ENCODE results near the gene B4GALNT3. TPM values are rescaled to one million over a fixed set of nuclear protein-coding genes. Genes with fewer than 3 reads are reported as not detected.

B4GALNT3 gene
- total RNA-seq, 2 donors from 2014 or later = 1.6 to 1.7 TPM

GRCh38 chr12:563787-564298 lies 104.1 kb downstream of the B4GALNT3 start:
- ATAC-seq = peak; percentile 20
- Mint-ChIP-seq H3K27ac (peak overlapping the region; percentile 92), H3K27me3 (no peaks in the 10 kb centered on the region), H3K4me3 (peak overlapping the region; percentile 88), H3K4me1 (peaks cover 63% of the 10 kb centered on the region), H3K36me3 (ENCODE audit: low read depth) (peaks cover 5% of the 10 kb centered on the region)
- DNase-seq = no peak
- no peaks in the 10 kb centered on the region for H3K9me3 ChIP-seq (ENCODE audit: control insufficient read depth, low read length, poor library complexity, severe bottlenecking)

DNA sequence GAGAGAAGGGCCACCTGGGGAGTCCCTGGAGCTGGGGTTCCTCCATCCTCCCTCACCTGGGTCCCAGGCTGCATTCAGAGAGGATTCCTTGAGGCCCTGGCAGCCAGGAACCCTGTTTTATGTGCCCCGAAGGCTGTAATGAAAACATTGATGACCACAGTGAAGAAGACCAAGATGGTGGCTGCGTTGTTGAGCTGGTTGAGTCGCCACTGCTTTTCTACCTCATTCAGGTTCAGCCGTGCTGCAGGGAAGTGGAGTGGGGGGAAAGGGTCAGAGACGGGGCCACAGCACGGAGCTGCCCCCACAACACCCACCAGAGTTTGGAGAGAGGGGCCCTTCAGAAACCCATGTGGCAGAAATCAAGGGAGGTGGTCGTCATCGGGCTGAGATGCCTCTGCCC lies 105.4 kb downstream of the B4GALNT3 start:
- peak overlapping the region; percentile 88 for H3K4me3 Mint-ChIP-seq
- no peaks in the 10 kb centered on the region for H3K9me3 ChIP-seq (ENCODE audit: control insufficient read depth, low read length, poor library complexity, severe bottlenecking)
- H3K27ac Mint-ChIP-seq = peak overlapping the region; percentile 92
- peaks cover 62% of the 10 kb centered on the region for H3K4me1 Mint-ChIP-seq
- ATAC-seq (no peak), DNase-seq (no peak)
- no peaks in the 10 kb centered on the region for H3K27me3 Mint-ChIP-seq
- no peaks in the 10 kb centered on the region for H3K36me3 Mint-ChIP-seq (ENCODE audit: low read depth)

DNA sequence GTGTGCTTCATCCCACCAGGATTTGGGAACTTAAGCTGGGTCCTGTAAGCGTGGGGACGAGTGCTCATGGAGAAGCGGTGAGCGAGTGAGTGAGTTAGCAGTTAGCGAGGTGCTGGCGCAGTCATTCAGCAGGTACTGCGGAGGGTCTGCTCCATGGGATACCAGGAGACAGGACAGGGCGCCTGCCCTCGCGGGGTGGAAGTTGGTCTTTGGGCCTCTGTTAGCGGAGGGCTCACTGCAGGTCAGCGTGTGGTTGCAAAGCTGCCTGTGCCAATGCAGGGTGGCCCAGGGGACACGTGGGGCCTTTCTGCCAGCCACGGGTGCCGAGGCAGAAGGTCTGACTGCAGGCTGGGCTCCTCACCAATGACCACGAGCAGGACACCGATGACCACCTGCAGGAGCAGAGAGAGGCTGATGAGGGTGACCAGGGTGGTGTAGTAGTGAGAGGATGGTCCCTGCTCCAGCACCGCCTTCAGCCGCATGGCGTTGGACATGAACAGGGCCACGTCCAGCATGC lies 105.9 kb downstream of the B4GALNT3 start:
- Mint-ChIP-seq H3K36me3 (ENCODE audit: low read depth) (no peaks in the 10 kb centered on the region), H3K4me1 (peaks cover 62% of the 10 kb centered on the region), H3K27me3 (no peaks in the 10 kb centered on the region), H3K4me3 (peak overlapping the region; percentile 1), H3K27ac (peak overlapping the region; percentile 92)
- DNase-seq = no peak
- no peak for ATAC-seq
- no peaks in the 10 kb centered on the region for H3K9me3 ChIP-seq (ENCODE audit: control insufficient read depth, low read length, poor library complexity, severe bottlenecking)

DNA sequence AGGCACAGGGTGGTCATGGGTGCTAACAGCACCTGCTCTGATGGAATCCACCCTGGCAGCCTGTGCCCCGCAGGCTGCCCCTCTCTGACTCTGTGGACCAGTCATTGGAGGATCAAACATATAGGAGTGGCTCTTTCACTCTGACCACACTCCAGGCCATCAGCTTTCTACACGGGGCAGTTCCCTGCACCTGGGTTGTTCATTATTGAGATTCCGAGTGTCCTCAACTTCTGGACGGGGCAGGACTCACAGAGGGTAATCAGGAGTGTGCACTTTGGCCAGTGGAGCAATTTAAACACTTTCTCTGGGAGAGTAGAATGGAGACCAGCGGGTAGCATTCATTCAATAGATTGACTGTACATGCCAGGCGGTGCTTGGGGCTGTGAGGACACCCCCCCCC lies 108.7 kb downstream of the B4GALNT3 start:
- Mint-ChIP-seq H3K36me3 (ENCODE audit: low read depth) (no peaks in the 10 kb centered on the region), H3K4me1 (peaks cover 47% of the 10 kb centered on the region), H3K4me3 (peak overlapping the region; percentile 49), H3K27me3 (no peaks in the 10 kb centered on the region), H3K27ac (peak overlapping the region; percentile 74)
- H3K9me3 ChIP-seq (ENCODE audit: control insufficient read depth, low read length, poor library complexity, severe bottlenecking) = no peaks in the 10 kb centered on the region
- DNase-seq (no peak), ATAC-seq (no peak)

- H3K4me1 Mint-ChIP-seq = peaks cover 40% of the 10 kb centered on the region
- ATAC-seq = no peak
- DNase-seq = no peak
- H3K27ac Mint-ChIP-seq = peak overlapping the region; percentile 43
- no peaks in the 10 kb centered on the region for H3K27me3 Mint-ChIP-seq
- no peaks in the 10 kb centered on the region for H3K9me3 ChIP-seq (ENCODE audit: control insufficient read depth, low read length, poor library complexity, severe bottlenecking)
- H3K4me3 Mint-ChIP-seq = peak overlapping the region; percentile 90
- no peaks in the 10 kb centered on the region for H3K36me3 Mint-ChIP-seq (ENCODE audit: low read depth)
These were observed 109.4 kb downstream of the B4GALNT3 start for GRCh38 chr12:569091-569676.

GRCh38 chr12:569803-570434 lies 110.2 kb downstream of the B4GALNT3 start:
- peak overlapping the region; percentile 43 for H3K27ac Mint-ChIP-seq
- H3K27me3 Mint-ChIP-seq = no peaks in the 10 kb centered on the region
- H3K4me1 Mint-ChIP-seq = peaks cover 34% of the 10 kb centered on the region
- DNase-seq = peak; percentile 77 to 85 (median 84)
- H3K9me3 ChIP-seq (ENCODE audit: control insufficient read depth, low read length, poor library complexity, severe bottlenecking) = no peaks in the 10 kb centered on the region
- H3K4me3 Mint-ChIP-seq = peak overlapping the region; percentile 90
- no peaks in the 10 kb centered on the region for H3K36me3 Mint-ChIP-seq (ENCODE audit: low read depth)
- peak; percentile 98 for ATAC-seq

DNA sequence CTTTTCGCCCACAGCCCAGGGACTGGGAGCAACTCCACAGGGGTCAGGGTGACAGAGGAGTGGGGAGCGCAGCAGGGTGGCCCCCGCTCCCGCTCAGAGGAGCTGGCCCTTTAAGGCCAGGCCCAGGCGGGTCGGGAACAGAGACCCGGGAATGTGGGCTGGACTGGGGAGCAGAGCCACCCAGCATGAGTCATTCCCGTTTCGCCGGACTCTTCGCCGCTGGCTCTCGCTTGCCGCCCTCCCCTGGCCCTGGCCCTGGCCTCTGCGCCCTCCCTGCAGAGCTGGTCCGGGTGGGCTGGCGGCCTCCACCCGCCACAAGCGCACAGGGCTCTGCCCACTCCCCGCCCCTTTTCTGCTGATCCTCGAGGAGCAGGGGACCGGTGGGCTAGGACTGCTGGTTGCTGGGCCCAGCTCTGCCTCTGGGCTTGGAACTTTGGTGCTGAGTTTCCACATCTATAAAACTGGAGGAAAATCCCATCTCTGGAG lies 110.7 kb downstream of the B4GALNT3 start:
- no peak for DNase-seq

GRCh38 chr12:570921-571794 lies 111.4 kb downstream of the B4GALNT3 start:
- Mint-ChIP-seq H3K4me1 (peaks cover 22% of the 10 kb centered on the region), H3K4me3 (peak overlapping the region; percentile 59), H3K36me3 (ENCODE audit: low read depth) (no peaks in the 10 kb centered on the region), H3K27me3 (no peaks in the 10 kb centered on the region), H3K27ac (no peak overlapping the region)
- DNase-seq = no peak
- H3K9me3 ChIP-seq (ENCODE audit: control insufficient read depth, low read length, poor library complexity, severe bottlenecking) = no peaks in the 10 kb centered on the region
- no peak for ATAC-seq

More for the DNA sequence above, 110.7 kb downstream of the B4GALNT3 start:
- no peaks in the 10 kb centered on the region for H3K36me3 Mint-ChIP-seq (ENCODE audit: low read depth)
- peak overlapping the region; percentile 59 for H3K4me3 Mint-ChIP-seq
- H3K9me3 ChIP-seq (ENCODE audit: control insufficient read depth, low read length, poor library complexity, severe bottlenecking) = no peaks in the 10 kb centered on the region
- H3K27me3 Mint-ChIP-seq = no peaks in the 10 kb centered on the region
- no peak overlapping the region for H3K27ac Mint-ChIP-seq
- H3K4me1 Mint-ChIP-seq = peaks cover 29% of the 10 kb centered on the region
- no peak for ATAC-seq

DNA sequence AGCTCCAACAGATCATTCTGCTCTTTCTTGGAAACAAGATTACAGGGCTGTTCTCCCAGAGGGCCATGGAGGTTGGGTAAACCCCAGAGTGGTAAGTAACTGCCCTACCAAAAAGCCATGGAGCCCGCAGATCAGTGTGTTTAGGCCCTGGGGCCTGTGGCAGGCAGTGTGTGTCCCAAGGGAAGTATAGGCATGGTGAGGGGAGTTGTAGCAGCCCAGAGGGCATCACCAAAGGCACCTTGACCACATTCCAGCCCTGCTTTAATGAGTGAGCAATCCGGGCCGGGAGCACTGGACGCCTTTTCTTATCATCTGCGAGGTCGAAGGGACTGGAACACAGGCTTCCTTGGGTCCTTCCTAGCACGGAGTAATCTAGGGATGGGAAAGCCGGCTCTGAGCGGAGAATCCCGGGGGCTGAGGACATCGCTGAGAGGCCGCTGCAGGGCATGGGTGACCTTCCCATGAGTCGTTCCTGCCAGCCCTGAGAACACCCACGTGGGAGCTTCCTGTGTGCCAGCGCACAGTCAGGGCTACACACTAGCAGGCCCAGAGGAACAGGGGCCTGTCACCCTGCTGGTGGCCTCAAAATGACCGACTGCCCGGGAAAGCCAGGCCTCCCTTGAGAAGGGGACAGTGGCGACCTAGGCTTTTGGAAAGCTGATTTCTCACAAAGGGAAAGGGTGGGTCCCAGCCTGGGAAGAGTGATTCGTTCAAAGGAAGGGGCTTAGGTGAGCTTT lies 112.2 kb downstream of the B4GALNT3 start:
- ATAC-seq (no peak), DNase-seq (no peak)
- Mint-ChIP-seq H3K27me3 (no peaks in the 10 kb centered on the region), H3K27ac (no peak overlapping the region), H3K4me1 (peaks cover 20% of the 10 kb centered on the region), H3K36me3 (ENCODE audit: low read depth) (no peaks in the 10 kb centered on the region), H3K4me3 (peak overlapping the region; percentile 59)
- no peaks in the 10 kb centered on the region for H3K9me3 ChIP-seq (ENCODE audit: control insufficient read depth, low read length, poor library complexity, severe bottlenecking)

DNA sequence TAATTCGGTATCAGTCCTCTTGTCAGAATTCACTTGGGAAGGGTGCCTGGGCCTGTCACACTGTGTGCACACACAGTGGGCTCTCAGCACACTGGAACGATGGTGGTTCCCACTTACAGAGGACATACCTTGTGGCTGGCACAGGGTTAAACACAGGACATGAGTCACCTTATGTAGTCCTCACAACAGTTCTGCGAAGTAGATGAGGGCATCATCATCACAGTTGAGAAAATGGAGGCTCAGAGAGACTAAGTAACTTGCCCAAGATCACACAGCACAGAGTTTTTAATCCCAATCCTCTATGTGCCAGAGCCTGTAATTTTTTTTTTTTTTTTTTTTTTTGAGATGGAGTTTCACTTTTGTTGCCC lies 112.8 kb downstream of the B4GALNT3 start:
- Mint-ChIP-seq H3K4me1 (peaks cover 15% of the 10 kb centered on the region), H3K36me3 (ENCODE audit: low read depth) (no peaks in the 10 kb centered on the region), H3K4me3 (no peak overlapping the region), H3K27me3 (no peaks in the 10 kb centered on the region), H3K27ac (no peak overlapping the region)
- H3K9me3 ChIP-seq (ENCODE audit: control insufficient read depth, low read length, poor library complexity, severe bottlenecking) = no peaks in the 10 kb centered on the region
- DNase-seq = no peak
- no peak for ATAC-seq

- Mint-ChIP-seq H3K4me1 (peaks cover 13% of the 10 kb centered on the region), H3K27me3 (no peaks in the 10 kb centered on the region), H3K36me3 (ENCODE audit: low read depth) (no peaks in the 10 kb centered on the region), H3K4me3 (peak overlapping the region; percentile 49), H3K27ac (no peak overlapping the region)
- no peaks in the 10 kb centered on the region for H3K9me3 ChIP-seq (ENCODE audit: control insufficient read depth, low read length, poor library complexity, severe bottlenecking)
- DNase-seq (no peak), ATAC-seq (no peak)
These were observed 113.5 kb downstream of the B4GALNT3 start for GRCh38 chr12:573232-573631.

GRCh38 chr12:574475-575128 lies 114.9 kb downstream of the B4GALNT3 start:
- H3K9me3 ChIP-seq (ENCODE audit: control insufficient read depth, low read length, poor library complexity, severe bottlenecking) = no peaks in the 10 kb centered on the region
- ATAC-seq (no peak), DNase-seq (no peak)
- H3K4me3 Mint-ChIP-seq = peak overlapping the region; percentile 36
- H3K27ac Mint-ChIP-seq = peak overlapping the region; percentile 29
- peaks cover 6% of the 10 kb centered on the region for H3K4me1 Mint-ChIP-seq
- H3K36me3 Mint-ChIP-seq (ENCODE audit: low read depth) = no peaks in the 10 kb centered on the region
- H3K27me3 Mint-ChIP-seq = no peaks in the 10 kb centered on the region

All from T-helper 17 cell (primary cell).